ENCODE results near the gene INF2.
"Not testable (repeated sequence)": the region's sequence is repeated elsewhere in the genome, so short reads cannot be mapped to it uniquely, and the experiment has no call there.

INF2 gene

GRCh38 chr14:104689109-104689880 is at the start of gene INF2:
INF2 (plus strand) TSS chr14:104689618; CDS start chr14:104701366, 11,748 bp downstream.
- DNase-seq = peak; percentile 37

GRCh38 chr14:104639885-104640548 is 49.4 kb upstream of the INF2 start:
- DNase-seq = peak; percentile 69

GRCh38 chr14:104640681-104641080 is 48.7 kb upstream of the INF2 start:
- DNase-seq = no peak

GRCh38 chr14:104641753-104642539 is 47.5 kb upstream of the INF2 start:
- no peak for DNase-seq

- DNase-seq = no peak
These were observed 46.9 kb upstream of the INF2 start for GRCh38 chr14:104642540-104642868.

GRCh38 chr14:104643306-104643705 is 46.1 kb upstream of the INF2 start:
- no peak for DNase-seq

GRCh38 chr14:104644091-104644635 is 45.3 kb upstream of the INF2 start:
- DNase-seq = no peak

GRCh38 chr14:104644656-104645378 is 44.6 kb upstream of the INF2 start:
- DNase-seq = no peak

- no peak for DNase-seq
These were observed 41.9 kb upstream of the INF2 start for GRCh38 chr14:104647467-104648043.

- DNase-seq = no peak
These were observed 39.1 kb upstream of the INF2 start for GRCh38 chr14:104650057-104650980.

GRCh38 chr14:104650981-104651875 is 38.2 kb upstream of the INF2 start:
- no peak for DNase-seq

- DNase-seq = no peak
These were observed 37.5 kb upstream of the INF2 start for GRCh38 chr14:104651876-104652260.

GRCh38 chr14:104652386-104652785 is 37.0 kb upstream of the INF2 start:
- DNase-seq = no peak

- DNase-seq = not testable (repeated sequence)
These were observed 36.1 kb upstream of the INF2 start for GRCh38 chr14:104653130-104653920.

- no peak for DNase-seq
These were observed 35.3 kb upstream of the INF2 start for GRCh38 chr14:104654119-104654518.

GRCh38 chr14:104655128-104655848 is 34.1 kb upstream of the INF2 start:
- DNase-seq = no peak

GRCh38 chr14:104656014-104656714 is 33.3 kb upstream of the INF2 start:
- no peak for DNase-seq

GRCh38 chr14:104657101-104657524 is 32.3 kb upstream of the INF2 start:
- DNase-seq = no peak
